A673 (cell line): ENCODE measurements around the gene SDSL. TPM values are rescaled to one million over a fixed set of nuclear protein-coding genes. Genes with fewer than 3 reads are reported as not detected.

ENCODE experiments used
- BruUV-seq: library from RNA; stranded (reverse); fragments of 400-500 nt; replicated peaks from 2 replicates; lab custom pipeline; 2021; lab: Mats Ljungman, UMichigan
- CTCF ChIA-PET: fragments of 300-600 bp; sonication (Branson Sonifier 250); formaldehyde crosslinking; loops from one replicate; lab custom pipeline; 2022; ENCODE audit warnings: antibody characterized with exemption; lab: Charles Lee
- POLR2A ChIA-PET: fragments of 300-600 bp; sonication (Branson Sonifier 250); formaldehyde crosslinking; loops from one replicate; lab custom pipeline; 2022; ENCODE audit warnings: antibody characterized with exemption; ENCODE audit not compliant: low non-redundant PET; lab: Charles Lee
- DNase-seq: peaks from one replicate; pipeline ENCODE4 v3.0.0-alpha.2; 2015; ENCODE audit warnings: low spot score
- H3K27ac ChIP-seq: fragments of 200-600 bp; sonication (generic); 2 replicates; pipeline ENCODE4 v1.5.1; 2016; ENCODE audit warnings: mixed run types, low read depth, mild to moderate bottlenecking, mixed read lengths, antibody characterized with exemption, low read length; ENCODE audit not compliant: poor library complexity, severe bottlenecking
- H3K27me3 ChIP-seq: fragments of 200-600 bp; sonication (generic); replicated peaks from 2 replicates; pipeline ENCODE4 v1.6.1; 2017; ENCODE audit warnings: mixed run types, low read depth, mild to moderate bottlenecking, mixed read lengths, antibody characterized with exemption, low read length; ENCODE audit not compliant: insufficient read depth, poor library complexity
- H3K36me3 ChIP-seq: fragments of 200-600 bp; sonication (generic); 2 replicates; pipeline ENCODE4 v1.6.1; 2016; ENCODE audit warnings: mixed run types, mild to moderate bottlenecking, mixed read lengths, antibody characterized with exemption, low read length; ENCODE audit not compliant: insufficient read depth, poor library complexity, severe bottlenecking
- H3K4me1 ChIP-seq: fragments of 200-600 bp; sonication (generic); 2 replicates; pipeline ENCODE4 v1.6.1; 2017; ENCODE audit warnings: mixed run types, mild to moderate bottlenecking, mixed read lengths, antibody characterized with exemption, low read length; ENCODE audit not compliant: insufficient read depth, poor library complexity, severe bottlenecking
- H3K4me3 ChIP-seq: fragments of 200-600 bp; sonication (generic); 2 replicates; pipeline ENCODE4 v1.5.1; 2016; ENCODE audit warnings: low read depth, mixed run types, mild to moderate bottlenecking, mixed read lengths, low read length; ENCODE audit not compliant: poor library complexity, severe bottlenecking
- H3K9me3 ChIP-seq: fragments of 200-600 bp; sonication (generic); 2 replicates; pipeline ENCODE4 v1.6.1; 2016; ENCODE audit warnings: mixed run types, low read depth, mild to moderate bottlenecking, mixed read lengths, antibody characterized with exemption, low read length; ENCODE audit not compliant: poor library complexity, severe bottlenecking
- CTCF ChIP-seq: fragments of 300-800, 200-600 bp; sonication (generic); conservative IDR thresholded peaks from 2 replicates; pipeline ENCODE4 v1.5.1; 2017; ENCODE audit warnings: low read depth, mild to moderate bottlenecking, antibody characterized with exemption, low read length, moderate library complexity, mixed read lengths
- EZH2 ChIP-seq: fragments of 200-600 bp; sonication (generic); IDR thresholded peaks from 2 replicates; pipeline ENCODE4 v1.6.1; 2017; ENCODE audit warnings: borderline replicate concordance, low read depth, mild to moderate bottlenecking, mixed read lengths, antibody characterized with exemption, low read length; ENCODE audit not compliant: poor library complexity, severe bottlenecking
- intact Hi-C: fragments of 100-400 bp; cut with micrococcal nuclease; formaldehyde crosslinking; loops from one replicate; pipeline ENCODE4 v1.10.0; 2022; ENCODE audit not compliant: unreplicated experiment
- total RNA-seq: library from RNA; stranded (reverse); gene quantifications from 2 replicates; pipeline ENCODE4 v1.2.3, GENCODE V29; 2021

Gene SDSL
- total RNA-seq, 1 experiment from 2014 or later = 0.37 TPM

- Histone ChIP-seq H3K4me1 (no peaks in the 10 kb centered on the region), H3K4me3 (no peak overlapping the region), H3K27ac (no peak overlapping the region), H3K27me3 (peaks cover 16% of the 10 kb centered on the region), H3K36me3 (no peaks in the 10 kb centered on the region), H3K9me3 (no peaks in the 10 kb centered on the region)
- ChIA-PET POLR2A (no interaction called here), CTCF (interaction anchor here (2.1 kb wide), 1 partner anchor 20 kb away, joined by 6 read pairs; no protein-coding TSS in a partner anchor)
- no TSS peak for BruUV-seq
- intact Hi-C loops = no loop called here
- TF ChIP-seq CTCF (no peak), EZH2 (no peak)
- peak; percentile 35 for DNase-seq
These were observed 23.5 kb downstream of the SDSL start for GRCh38 chr12:113445544-113446171.

- Histone ChIP-seq H3K4me3 (no peak overlapping the region), H3K9me3 (no peaks in the 10 kb centered on the region), H3K27me3 (peaks cover 13% of the 10 kb centered on the region), H3K36me3 (no peaks in the 10 kb centered on the region), H3K4me1 (no peaks in the 10 kb centered on the region), H3K27ac (no peak overlapping the region)
- intact Hi-C loops = no loop called here
- no TSS peak for BruUV-seq
- ChIA-PET POLR2A (no interaction called here), CTCF (no interaction called here)
- TF ChIP-seq CTCF (no peak), EZH2 (no peak)
- DNase-seq = no peak
These were observed 26.7 kb downstream of the SDSL start for GRCh38 chr12:113448873-113449272.

- Histone ChIP-seq H3K36me3 (no peaks in the 10 kb centered on the region), H3K4me1 (no peaks in the 10 kb centered on the region), H3K9me3 (no peaks in the 10 kb centered on the region), H3K4me3 (no peak overlapping the region), H3K27ac (no peak overlapping the region), H3K27me3 (peaks cover 13% of the 10 kb centered on the region)
- BruUV-seq = no TSS peak
- TF ChIP-seq CTCF = no peak
- intact Hi-C loops = no loop called here
- ChIA-PET POLR2A (no interaction called here), CTCF (no interaction called here)
- no peak for DNase-seq
These were observed 27.1 kb downstream of the SDSL start for GRCh38 chr12:113449299-113449698.
